ENCODE results near the gene PRAMEF2.
"Not testable (repeated sequence)": the region's sequence is repeated elsewhere in the genome, so short reads cannot be mapped to it uniquely, and the experiment has no call there.

DNA sequence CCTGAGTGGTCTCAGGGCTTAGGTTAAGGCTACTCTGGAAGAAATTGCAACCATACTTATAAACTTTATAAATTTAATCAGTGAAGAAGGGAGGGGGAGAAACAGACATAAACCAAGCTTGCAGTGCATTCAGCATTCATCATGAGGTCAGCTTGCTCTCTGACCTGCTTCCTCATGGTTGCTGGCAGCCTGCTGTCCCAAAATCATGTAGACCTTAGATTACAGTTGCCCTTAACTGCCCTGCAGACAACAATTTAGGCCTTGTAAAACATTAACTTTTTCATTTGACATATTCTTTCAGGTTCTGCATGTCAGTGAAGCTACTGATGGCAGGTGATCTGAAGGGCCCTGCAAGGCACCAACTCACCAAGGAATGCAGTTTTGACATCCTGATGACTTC lies 42.3 kb downstream of the PRAMEF2 start:
- TF ChIP-seq, protein P1, sequence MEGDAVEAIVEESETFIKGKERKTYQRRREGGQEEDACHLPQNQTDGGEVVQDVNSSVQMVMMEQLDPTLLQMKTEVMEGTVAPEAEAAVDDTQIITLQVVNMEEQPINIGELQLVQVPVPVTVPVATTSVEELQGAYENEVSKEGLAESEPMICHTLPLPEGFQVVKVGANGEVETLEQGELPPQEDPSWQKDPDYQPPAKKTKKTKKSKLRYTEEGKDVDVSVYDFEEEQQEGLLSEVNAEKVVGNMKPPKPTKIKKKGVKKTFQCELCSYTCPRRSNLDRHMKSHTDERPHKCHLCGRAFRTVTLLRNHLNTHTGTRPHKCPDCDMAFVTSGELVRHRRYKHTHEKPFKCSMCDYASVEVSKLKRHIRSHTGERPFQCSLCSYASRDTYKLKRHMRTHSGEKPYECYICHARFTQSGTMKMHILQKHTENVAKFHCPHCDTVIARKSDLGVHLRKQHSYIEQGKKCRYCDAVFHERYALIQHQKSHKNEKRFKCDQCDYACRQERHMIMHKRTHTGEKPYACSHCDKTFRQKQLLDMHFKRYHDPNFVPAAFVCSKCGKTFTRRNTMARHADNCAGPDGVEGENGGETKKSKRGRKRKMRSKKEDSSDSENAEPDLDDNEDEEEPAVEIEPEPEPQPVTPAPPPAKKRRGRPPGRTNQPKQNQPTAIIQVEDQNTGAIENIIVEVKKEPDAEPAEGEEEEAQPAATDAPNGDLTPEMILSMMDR (IDR thresholded peaks at IDR 0.05), result not testable (repeated sequence)
- TF ChIP-seq POLR2A (IDR thresholded peaks at IDR 0.05), result not testable (repeated sequence)

Data from uterus (tissue), 2 donors.